ENCODE measurements around the gene DCAF7.

DCAF7 gene

DNA sequence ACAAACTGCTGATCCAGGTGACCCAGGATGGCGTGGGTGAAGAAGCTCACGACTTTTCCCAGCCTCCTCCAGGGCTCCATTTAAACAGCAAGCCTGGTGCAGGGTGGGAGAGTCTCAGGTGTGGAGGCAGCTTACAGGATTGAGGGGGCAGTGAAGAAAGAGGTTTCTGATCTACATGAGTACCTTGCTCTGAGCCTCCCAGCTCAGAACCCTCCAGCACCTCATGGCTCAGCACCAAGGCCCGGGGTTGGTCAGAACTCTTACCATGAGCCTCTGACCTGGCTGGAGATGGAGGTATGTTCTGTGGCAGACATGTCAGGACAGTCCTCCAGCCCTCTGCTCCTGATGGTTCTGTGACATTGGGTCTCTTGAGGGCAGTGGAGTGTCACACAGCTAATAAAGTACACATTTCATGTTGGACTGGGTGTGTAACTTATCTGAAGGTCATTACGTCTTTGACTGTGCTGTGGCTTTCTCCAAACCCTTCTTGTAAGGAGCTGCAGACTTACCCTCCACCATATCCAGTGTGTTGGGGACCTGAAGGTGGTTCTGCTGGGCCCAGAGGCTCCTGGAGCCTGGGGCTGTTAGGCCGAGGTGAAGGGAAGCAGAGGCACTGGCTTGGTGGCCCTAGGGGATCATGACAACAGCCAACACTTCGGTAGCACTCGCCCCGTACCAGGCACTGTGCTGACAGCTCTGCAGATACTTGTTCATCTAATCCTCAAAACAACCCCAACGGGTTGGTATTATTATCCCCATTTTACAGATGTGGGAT lies 3.8 kb upstream of the DCAF7 start:
- DNase-seq, result no peak

GRCh38 chr17:63547083-63547523 lies 3.2 kb upstream of the DCAF7 start:
- DNase-seq, result no peak

- DNase-seq, result no peak
Observed at GRCh38 chr17:63549289-63549945, 860 bp upstream of the DCAF7 start.

DNA sequence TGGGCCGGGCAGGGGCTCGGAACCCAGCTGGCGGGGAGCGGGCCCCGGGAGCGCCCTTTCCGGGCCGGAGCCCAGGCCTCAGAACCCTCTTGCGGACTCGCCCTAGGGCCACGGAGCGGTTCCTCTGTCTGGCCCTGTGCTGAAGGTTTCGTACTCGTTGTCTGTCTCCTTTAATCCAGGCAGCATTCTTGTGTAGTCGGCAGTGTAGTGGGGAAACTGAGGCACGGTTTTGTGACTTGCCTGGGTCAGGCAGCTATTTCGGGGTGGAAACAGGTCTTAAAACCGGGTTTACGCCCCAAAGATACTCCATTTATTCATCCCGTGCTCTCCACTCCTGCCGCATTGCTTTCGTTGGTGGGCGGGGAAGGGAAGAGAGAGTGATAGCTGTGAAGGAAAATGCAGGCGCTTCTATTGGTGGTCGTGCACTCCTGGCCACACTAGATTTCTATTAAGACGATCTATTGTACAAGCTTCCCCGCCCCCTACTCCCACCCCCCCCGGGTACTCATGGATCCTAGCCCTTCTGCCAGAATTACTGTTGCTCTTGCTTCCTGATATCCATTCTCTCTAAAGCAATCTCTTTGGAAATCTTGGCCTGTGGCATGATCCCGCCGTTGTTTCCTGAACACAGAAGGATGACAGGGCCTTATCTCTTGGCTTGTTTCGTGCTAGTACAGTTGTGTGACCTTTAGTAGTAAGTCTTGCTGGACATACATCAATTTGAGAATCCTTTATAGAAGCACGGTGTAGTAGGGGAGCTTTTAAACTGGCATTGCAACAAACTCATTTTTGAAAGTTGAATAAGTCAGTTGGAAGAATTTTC lies 751 bp downstream of the DCAF7 start:
- DNase-seq, result peak in 3 of 6 experiments; percentile 8 to 50 (median 32)

DNA sequence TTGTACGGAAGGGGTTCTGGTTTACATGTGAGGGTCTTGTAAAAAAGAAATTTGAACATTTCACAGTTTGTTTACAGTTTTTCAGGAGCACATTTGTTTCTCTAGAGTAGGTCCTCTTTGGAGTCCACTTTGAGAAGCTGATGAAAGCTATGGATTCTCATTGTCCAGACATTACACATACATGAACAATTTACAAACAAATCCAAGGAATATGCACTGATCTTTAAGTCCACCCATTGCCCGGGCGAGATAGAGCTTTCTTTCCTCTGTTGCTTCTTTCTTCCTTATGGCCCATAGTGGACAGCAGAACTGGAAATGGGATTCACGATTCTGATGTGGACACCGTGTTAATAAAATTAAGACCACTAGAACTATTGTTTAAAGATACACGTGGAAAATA lies 1.9 kb downstream of the DCAF7 start:
- no peak for DNase-seq

GRCh38 chr17:63555500-63556156 lies 5.4 kb downstream of the DCAF7 start:
- no peak for DNase-seq

GRCh38 chr17:63557416-63557815 lies 7.1 kb downstream of the DCAF7 start:
- no peak for DNase-seq

DNA sequence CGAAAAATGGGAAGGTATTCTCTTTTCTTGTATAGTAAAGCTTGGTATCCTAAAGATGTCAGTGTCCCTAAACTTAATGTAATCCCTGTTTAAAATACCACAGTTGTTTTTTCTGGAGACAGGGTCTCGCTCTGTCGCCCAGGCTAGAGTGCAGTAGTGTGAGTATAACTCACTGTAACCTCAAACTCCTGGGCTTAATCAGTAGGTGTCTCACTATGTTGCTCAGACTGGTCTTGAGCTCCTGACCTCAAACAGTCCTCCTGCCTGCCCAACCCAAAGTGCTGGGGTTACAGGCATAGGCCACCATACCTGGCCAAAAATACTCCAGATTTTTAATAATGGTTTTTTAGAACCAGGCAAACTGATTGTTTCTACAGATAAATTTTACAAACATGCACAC lies 8.2 kb downstream of the DCAF7 start:
- no peak for DNase-seq

DNA sequence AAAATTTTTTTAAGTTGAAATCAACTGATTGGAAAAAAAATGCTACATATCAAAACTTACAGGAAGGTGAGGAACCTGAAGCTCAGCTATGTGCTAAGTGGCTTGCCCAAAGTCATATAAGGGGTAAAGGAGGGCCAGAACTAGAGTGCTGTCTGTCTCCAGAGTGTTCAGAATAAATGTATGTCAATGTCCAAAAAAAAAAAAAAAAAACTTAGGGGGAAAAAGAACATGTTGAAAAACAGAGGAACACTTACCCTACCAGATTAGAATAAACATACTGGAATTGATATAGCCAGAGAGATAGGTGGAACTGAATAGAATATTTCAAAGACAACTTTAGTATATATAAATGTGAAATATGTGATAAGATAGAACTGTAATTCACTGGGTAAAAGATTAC lies 11.5 kb downstream of the DCAF7 start:
- DNase-seq, result no peak

DNA sequence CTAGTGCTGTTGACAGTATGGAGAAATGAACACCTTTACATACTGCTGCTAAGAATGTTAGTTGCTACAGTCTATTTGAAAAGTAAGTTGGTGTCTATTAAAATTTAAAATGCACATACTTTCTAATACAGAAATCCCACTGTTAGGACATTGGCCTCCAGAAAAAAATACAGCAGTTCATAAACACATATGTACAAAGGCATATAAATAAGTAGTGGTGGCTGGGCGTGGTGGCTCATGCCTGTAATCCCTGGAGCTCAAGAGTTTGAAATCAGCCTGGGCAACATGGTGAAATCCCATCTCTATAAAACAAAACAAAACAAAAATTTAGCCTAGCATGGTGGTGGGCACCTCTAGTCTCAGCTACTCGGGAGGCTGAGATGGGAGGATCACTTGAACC lies 13.1 kb downstream of the DCAF7 start:
- DNase-seq, result no peak

- no peak for DNase-seq
Observed at GRCh38 chr17:63564562-63564961, 14.3 kb downstream of the DCAF7 start.

DNA sequence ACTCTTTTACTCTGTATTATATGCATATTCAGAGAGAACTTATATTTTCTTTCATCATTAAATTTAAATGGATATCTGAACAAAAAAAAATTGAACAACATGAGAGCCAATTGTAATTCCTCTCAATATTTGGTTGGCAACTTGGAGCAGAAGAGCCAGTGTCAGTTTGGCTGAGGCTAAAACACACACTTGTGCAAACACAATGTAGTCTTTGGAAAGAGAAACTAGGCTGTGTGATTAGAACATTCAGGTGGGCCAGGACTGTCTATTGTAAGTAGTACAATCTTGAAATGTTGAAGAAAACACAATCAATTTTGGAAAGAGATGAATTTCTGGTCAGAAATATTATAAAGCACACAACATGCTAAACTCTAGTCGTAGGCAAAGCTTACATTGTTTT lies 17.0 kb downstream of the DCAF7 start:
- DNase-seq, result no peak

DNA sequence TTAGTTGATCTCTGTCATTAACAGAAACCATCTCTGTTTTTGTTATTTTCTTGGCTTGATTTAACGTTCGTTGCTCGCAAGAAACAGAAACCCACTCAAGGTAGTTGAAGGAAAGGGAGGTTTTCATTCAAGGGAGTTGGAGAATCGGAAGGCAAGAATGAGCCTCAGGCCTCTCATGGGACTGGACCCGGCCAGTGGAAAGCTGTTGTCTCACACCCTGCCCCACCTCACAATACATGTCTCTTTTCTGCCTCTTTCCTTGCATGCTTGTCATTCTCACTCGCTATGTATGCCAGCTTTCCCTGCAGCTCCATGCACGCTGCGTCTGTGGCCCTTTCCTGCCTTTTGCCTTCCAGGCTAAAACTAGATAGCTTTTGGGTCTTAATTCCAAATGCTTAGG lies 18.3 kb downstream of the DCAF7 start:
- DNase-seq, result no peak

GRCh38 chr17:63571632-63572310 lies 21.5 kb downstream of the DCAF7 start:
- no peak for DNase-seq

GRCh38 chr17:63573634-63574033 lies 23.4 kb downstream of the DCAF7 start:
- DNase-seq, result no peak

DNA sequence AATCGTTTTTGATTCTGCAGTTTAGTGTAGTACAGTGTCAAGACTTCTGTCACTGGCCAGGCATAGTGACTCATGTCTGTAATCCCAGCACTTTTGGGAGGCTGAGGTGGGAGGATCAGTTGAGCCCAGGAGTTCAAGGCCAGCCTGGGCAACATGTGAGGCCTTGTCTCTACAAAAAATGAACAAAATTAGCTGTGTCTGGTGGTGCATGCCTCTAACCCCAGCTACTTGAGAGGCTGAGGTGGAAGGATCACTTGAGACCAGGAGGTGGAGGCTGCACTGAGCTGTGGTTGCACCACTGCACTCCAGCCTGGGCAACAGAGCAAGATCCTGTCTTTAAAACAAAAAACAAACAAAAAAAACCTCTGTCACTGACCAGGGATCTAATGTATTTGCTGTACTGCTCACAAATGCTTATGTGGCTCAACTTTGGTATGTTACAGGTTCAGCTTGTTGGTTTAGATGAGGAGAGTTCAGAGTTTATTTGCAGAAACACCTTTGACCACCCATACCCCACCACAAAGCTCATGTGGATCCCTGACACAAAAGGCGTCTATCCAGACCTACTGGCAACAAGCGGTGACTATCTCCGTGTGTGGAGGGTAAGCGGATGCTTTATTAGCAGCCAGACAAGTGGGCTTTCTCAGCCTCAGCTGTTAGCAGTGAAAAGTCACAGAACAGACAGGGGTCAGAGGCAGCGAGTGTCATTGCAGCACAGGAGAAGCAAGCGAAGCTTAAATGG lies 27.9 kb downstream of the DCAF7 start:
- no peak for DNase-seq

GRCh38 chr17:63578769-63579111 lies 28.5 kb downstream of the DCAF7 start:
- DNase-seq, result no peak

DNA sequence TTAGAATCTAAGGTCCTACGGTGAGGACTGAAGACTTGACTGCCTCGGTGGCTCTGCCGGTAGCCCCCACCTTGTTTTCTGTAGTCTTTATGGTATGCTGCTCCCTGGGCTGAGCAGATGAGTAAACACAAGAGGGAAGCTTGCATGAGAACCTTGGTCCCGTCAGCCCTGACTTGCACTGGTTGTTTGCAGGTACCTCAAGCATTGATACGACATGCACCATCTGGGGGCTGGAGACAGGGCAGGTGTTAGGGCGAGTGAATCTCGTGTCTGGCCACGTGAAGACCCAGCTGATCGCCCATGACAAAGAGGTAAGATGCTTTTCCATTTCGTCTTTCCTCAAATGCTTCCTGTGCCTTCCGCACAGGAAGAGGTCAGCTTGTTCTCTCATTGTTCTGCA lies 29.4 kb downstream of the DCAF7 start:
- DNase-seq, result no peak

- no peak for DNase-seq
Observed at GRCh38 chr17:63587770-63588169, 37.5 kb downstream of the DCAF7 start.

- DNase-seq, result no peak
Observed at GRCh38 chr17:63588797-63589196, 38.5 kb downstream of the DCAF7 start.

DNA sequence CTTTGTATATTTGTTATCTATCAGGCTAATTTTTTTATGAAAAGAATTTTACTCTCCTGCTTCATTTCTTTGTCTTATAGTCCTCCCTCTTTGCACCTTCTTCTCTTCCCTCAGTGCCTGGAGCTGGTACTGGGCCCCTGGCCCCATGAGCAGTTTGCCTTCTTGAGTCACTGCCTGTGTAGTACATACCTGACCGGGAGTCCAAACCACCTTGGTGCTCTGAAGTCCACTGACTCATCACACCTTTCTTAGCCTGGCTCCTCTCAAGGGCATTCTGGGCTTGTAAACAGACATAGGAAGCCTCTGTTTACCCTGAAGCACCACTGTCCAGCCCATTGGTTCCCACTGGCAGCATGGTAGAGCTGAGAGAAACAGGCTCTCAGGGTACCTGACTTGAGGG lies 39.4 kb downstream of the DCAF7 start:
- DNase-seq, result no peak

DNA sequence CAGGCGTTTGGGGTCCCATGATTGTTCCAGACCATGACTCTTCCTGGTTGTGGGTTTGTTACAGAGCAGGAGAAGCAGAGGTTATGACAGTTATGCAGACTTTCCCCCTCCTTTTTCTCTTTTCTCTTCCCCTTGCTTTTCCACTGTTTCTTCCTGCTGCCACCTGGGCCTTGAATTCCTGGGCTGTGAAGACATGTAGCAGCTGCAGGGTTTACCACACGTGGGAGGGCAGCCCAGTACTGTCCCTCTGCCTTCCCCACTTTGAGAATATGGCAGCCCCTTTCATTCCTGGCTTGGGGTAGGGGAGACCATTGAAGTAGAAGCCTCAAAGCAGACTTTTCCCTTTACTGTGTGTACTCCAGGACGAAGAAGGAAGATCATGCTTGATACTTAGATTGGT lies 42.5 kb downstream of the DCAF7 start:
- no peak for DNase-seq

Data from stimulated activated naive CD4-positive, alpha-beta T cell (primary cell).